ENCODE data around the gene SOX13. TPM values are rescaled to one million over a fixed set of nuclear protein-coding genes. Genes with fewer than 3 reads are reported as not detected.

The SOX13 gene
- polyA plus RNA-seq, 1 donor (not counting 4 experiments of a cell fraction or from before 2014, with no cell fraction given): 4.9 TPM

DNA sequence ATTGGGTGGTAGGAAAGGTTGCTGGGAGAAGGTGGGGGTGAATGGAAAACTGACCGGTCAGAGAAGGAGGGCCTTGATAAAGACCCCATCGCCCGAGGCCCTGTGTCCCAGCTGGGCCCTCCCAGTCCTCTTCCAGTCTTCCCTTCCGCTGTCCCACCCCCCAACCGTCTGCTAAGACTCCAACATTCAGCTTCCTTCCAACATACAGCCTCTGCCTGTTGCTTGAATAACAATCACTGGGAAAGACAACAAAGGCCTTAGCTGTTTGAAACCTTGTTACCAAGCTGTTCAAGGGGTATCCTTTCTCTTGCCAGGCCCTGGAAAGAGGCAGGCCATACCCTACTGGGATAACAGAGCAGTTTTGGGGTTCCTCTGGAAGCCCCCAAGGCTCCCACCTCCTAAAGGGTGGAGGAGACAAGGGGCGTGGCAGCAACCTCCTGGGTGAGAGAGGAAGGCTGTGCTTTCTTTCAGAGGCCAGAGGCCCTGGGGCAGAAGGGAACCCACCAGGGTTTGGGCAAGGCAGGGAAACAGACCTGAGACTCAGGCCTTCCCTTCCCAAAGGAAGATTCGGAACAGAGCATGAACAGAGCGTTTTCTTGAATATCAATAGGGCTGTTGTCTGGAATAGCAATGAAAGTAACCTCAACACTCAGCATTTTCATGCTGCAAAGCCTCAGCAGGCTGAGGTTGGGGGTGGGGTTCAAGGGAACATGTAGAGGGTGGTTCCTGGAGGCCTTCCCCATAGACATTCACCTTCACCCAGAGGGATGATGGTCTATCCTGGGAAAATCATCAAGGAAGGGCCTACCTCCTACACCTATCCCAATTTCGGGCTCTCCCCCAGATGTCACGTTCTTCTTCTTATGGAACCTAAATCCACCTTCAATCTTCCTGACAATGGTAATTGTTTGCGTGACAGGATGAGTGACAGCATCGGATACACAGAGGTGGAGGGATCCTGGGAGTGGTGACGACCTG, 74.8 kb downstream of the SOX13 start:
- DNase-seq (ENCODE audit: low read depth, low spot score): no peak
- H3K4me3 ChIP-seq (ENCODE audit: control insufficient read depth in 2 of 3, extremely low read depth in 1 of 3, insufficient read depth in 2 of 3, low read depth in 1 of 3, low read length in 3 of 3): no peak overlapping the region
- H3K36me3 ChIP-seq (ENCODE audit: control insufficient read depth in 2 of 2, extremely low read depth in 1 of 2, insufficient read depth in 2 of 2, low read length in 2 of 2): no peaks in the 10 kb centered on the region
- H3K27me3 ChIP-seq (ENCODE audit: control insufficient read depth, extremely low read depth, insufficient read depth, low read length): no peaks in the 10 kb centered on the region
- TF ChIP-seq, protein P1, sequence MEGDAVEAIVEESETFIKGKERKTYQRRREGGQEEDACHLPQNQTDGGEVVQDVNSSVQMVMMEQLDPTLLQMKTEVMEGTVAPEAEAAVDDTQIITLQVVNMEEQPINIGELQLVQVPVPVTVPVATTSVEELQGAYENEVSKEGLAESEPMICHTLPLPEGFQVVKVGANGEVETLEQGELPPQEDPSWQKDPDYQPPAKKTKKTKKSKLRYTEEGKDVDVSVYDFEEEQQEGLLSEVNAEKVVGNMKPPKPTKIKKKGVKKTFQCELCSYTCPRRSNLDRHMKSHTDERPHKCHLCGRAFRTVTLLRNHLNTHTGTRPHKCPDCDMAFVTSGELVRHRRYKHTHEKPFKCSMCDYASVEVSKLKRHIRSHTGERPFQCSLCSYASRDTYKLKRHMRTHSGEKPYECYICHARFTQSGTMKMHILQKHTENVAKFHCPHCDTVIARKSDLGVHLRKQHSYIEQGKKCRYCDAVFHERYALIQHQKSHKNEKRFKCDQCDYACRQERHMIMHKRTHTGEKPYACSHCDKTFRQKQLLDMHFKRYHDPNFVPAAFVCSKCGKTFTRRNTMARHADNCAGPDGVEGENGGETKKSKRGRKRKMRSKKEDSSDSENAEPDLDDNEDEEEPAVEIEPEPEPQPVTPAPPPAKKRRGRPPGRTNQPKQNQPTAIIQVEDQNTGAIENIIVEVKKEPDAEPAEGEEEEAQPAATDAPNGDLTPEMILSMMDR (optimal IDR thresholded peaks at IDR 0.05 in 1 of 3, IDR thresholded peaks at IDR 0.05 in 1 of 3, conservative IDR thresholded peaks at IDR 0.05 in 1 of 3; ENCODE audit: extremely low read depth in 1 of 3, insufficient read depth in 2 of 3, low read length in 3 of 3): no peak
- no peak for TF ChIP-seq EZH2 (IDR thresholded peaks at IDR 0.05; ENCODE audit: low read length)
- H2AFZ ChIP-seq (ENCODE audit: control insufficient read depth, low read length): no peak overlapping the region
- H3K27ac ChIP-seq (ENCODE audit: control insufficient read depth, insufficient read depth, low read length): no peak overlapping the region
- no peaks in the 10 kb centered on the region for H4K20me1 ChIP-seq (ENCODE audit: control insufficient read depth, extremely low read depth, insufficient read depth, low read length)
- H3K9me1 ChIP-seq (ENCODE audit: control insufficient read depth, extremely low read depth, insufficient read depth, low read length): no peaks in the 10 kb centered on the region
- no peak overlapping the region for H3K9ac ChIP-seq (ENCODE audit: control insufficient read depth, extremely low read depth, insufficient read depth, low read length)
- dilution Hi-C loops (cut with MboI; ENCODE audit: extremely low pct_ligation_motif_present, low sequenced_read_pairs): loop anchor here (25.0 kb wide), 1 partner anchor 285 kb away; the partner anchor contains the start of gene SNRPE
- no peaks in the 10 kb centered on the region for H3K9me3 ChIP-seq (ENCODE audit: control insufficient read depth, low read depth, low read length)
- H3K4me1 ChIP-seq (ENCODE audit: control insufficient read depth, extremely low read depth, insufficient read depth, low read length): peaks cover 16% of the 10 kb centered on the region
- H3K4me2 ChIP-seq (ENCODE audit: control insufficient read depth, extremely low read depth, insufficient read depth, low read depth, low read length): no peak overlapping the region
- no peak for FAIRE-seq
- H3K79me2 ChIP-seq (ENCODE audit: control insufficient read depth, insufficient read depth, low read length): no peaks in the 10 kb centered on the region

DNA sequence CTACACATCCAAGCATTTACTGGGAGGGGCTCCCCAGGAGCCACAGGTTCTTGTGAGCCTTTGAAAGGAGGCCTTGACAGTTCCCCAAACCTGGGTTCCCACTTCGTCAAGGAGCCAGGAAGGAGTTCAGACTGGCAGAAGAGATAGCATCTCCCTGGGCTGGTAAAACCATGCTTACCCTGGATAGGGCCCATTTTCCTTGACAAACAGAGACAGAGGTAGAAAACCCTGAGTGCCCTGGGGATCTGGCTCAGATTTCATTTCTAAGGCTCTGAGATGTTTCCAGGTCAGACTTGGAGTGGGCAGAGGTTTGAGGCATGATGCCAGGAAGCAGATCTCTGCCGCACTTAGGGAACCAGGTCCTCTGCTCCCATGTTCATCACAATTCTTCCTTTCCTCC, 76.2 kb downstream of the SOX13 start:
- Histone ChIP-seq H3K9ac (ENCODE audit: control insufficient read depth, extremely low read depth, insufficient read depth, low read length) (no peak overlapping the region), H3K4me2 (ENCODE audit: control insufficient read depth, extremely low read depth, insufficient read depth, low read depth, low read length) (no peak overlapping the region), H3K27ac (ENCODE audit: control insufficient read depth, insufficient read depth, low read length) (no peak overlapping the region), H4K20me1 (ENCODE audit: control insufficient read depth, extremely low read depth, insufficient read depth, low read length) (no peaks in the 10 kb centered on the region), H3K36me3 (ENCODE audit: control insufficient read depth in 2 of 2, extremely low read depth in 1 of 2, insufficient read depth in 2 of 2, low read length in 2 of 2) (no peaks in the 10 kb centered on the region), H3K4me1 (ENCODE audit: control insufficient read depth, extremely low read depth, insufficient read depth, low read length) (peaks cover 20% of the 10 kb centered on the region), H3K4me3 (ENCODE audit: control insufficient read depth in 2 of 3, extremely low read depth in 1 of 3, insufficient read depth in 2 of 3, low read depth in 1 of 3, low read length in 3 of 3) (no peak overlapping the region), H3K27me3 (ENCODE audit: control insufficient read depth, extremely low read depth, insufficient read depth, low read length) (no peaks in the 10 kb centered on the region), H3K79me2 (ENCODE audit: control insufficient read depth, insufficient read depth, low read length) (no peaks in the 10 kb centered on the region), H3K9me3 (ENCODE audit: control insufficient read depth, low read depth, low read length) (no peaks in the 10 kb centered on the region), H3K9me1 (ENCODE audit: control insufficient read depth, extremely low read depth, insufficient read depth, low read length) (no peaks in the 10 kb centered on the region), H2AFZ (ENCODE audit: control insufficient read depth, low read length) (no peak overlapping the region)
- TF ChIP-seq, protein P1 (optimal IDR thresholded peaks at IDR 0.05 in 1 of 3, IDR thresholded peaks at IDR 0.05 in 1 of 3, conservative IDR thresholded peaks at IDR 0.05 in 1 of 3; ENCODE audit: extremely low read depth in 1 of 3, insufficient read depth in 2 of 3, low read length in 3 of 3): no peak
- no peak for TF ChIP-seq EZH2 (IDR thresholded peaks at IDR 0.05; ENCODE audit: low read length)
- no peak for FAIRE-seq
- dilution Hi-C loops (cut with MboI; ENCODE audit: extremely low pct_ligation_motif_present, low sequenced_read_pairs): loop anchor here (25.0 kb wide), 1 partner anchor 287 kb away; the partner anchor contains the start of gene SNRPE
- no peak for DNase-seq (ENCODE audit: low read depth, low spot score)
